Activated T-helper 1 cell treated with anti-CD3 and anti-CD28 coated beads, Interleukin-2, amount 50 U/mL, for 16 hours (primary cell): ENCODE data around the gene PTPRQ.
"Not testable (repeated sequence)": the region's sequence is repeated elsewhere in the genome, so short reads cannot be mapped to it uniquely, and the experiment has no call there.

ENCODE experiments used
- DNase-seq, 2 donors: peaks; one replicate each; pipeline ENCODE4 v3.0.0-alpha.2; 2020; ENCODE audit warnings: low read depth in 1 of 2, low spot score in 1 of 2

Gene PTPRQ

GRCh38 chr12:80472911-80473500 lies 29.0 kb downstream of the PTPRQ start:
- no peak for DNase-seq

GRCh38 chr12:80477521-80478145 lies 33.6 kb downstream of the PTPRQ start:
- DNase-seq: not testable (repeated sequence)

- no peak for DNase-seq
Observed at GRCh38 chr12:80484746-80485145, 40.7 kb downstream of the PTPRQ start.

GRCh38 chr12:80485222-80485987 lies 41.4 kb downstream of the PTPRQ start:
- no peak for DNase-seq

GRCh38 chr12:80490329-80490728 lies 46.3 kb downstream of the PTPRQ start:
- no peak for DNase-seq

GRCh38 chr12:80491166-80491565 lies 47.1 kb downstream of the PTPRQ start:
- no peak for DNase-seq

GRCh38 chr12:80493466-80493865 lies 49.4 kb downstream of the PTPRQ start:
- no peak for DNase-seq

GRCh38 chr12:80494836-80495235 lies 50.8 kb downstream of the PTPRQ start:
- DNase-seq: no peak

GRCh38 chr12:80498059-80498728 lies 54.2 kb downstream of the PTPRQ start:
- DNase-seq: no peak

GRCh38 chr12:80504389-80505163 lies 60.5 kb downstream of the PTPRQ start:
- no peak for DNase-seq

GRCh38 chr12:80509781-80510556 lies 65.9 kb downstream of the PTPRQ start:
- DNase-seq: no peak

GRCh38 chr12:80512781-80513180 lies 68.7 kb downstream of the PTPRQ start:
- no peak for DNase-seq

- no peak for DNase-seq
Observed at GRCh38 chr12:80513211-80513610, 69.2 kb downstream of the PTPRQ start.

GRCh38 chr12:80517655-80518054 lies 73.6 kb downstream of the PTPRQ start:
- no peak for DNase-seq

GRCh38 chr12:80531646-80532045 lies 87.6 kb downstream of the PTPRQ start:
- DNase-seq: no peak

GRCh38 chr12:80539029-80539428 lies 95.0 kb downstream of the PTPRQ start:
- DNase-seq: no peak

- DNase-seq: no peak
Observed at GRCh38 chr12:80549298-80549697, 105.3 kb downstream of the PTPRQ start.

GRCh38 chr12:80551897-80552296 lies 107.9 kb downstream of the PTPRQ start:
- no peak for DNase-seq

GRCh38 chr12:80553316-80553715 lies 109.3 kb downstream of the PTPRQ start:
- DNase-seq: no peak

- DNase-seq: no peak
Observed at GRCh38 chr12:80556566-80556965, 112.5 kb downstream of the PTPRQ start.
